Subcutaneous abdominal adipose tissue (tissue), 5 donors: Measurements from ENCODE around the gene ECHS1.

Source experiments
- H3K27ac ChIP-seq: one replicate; pipeline ENCODE4 v1.7.0; 2013; ENCODE audit warnings: low read depth, mild to moderate bottlenecking, inconsistent platforms, low read length, moderate library complexity
- H3K27me3 ChIP-seq, 5 donors: one replicate each; pipeline ENCODE4 v1.7.0; 2013; ENCODE audit warnings: low read length in 5 of 5, inconsistent platforms in 1 of 5; ENCODE audit not compliant: control insufficient read depth in 5 of 5, insufficient read depth in 4 of 5
- H3K36me3 ChIP-seq, 5 donors: one replicate each; pipeline ENCODE4 v1.7.0; 2013; ENCODE audit warnings: low read length in 5 of 5; ENCODE audit not compliant: control insufficient read depth in 5 of 5, insufficient read depth in 5 of 5
- H3K4me1 ChIP-seq, 5 donors: one replicate each; pipeline ENCODE4 v1.7.0; 2013; ENCODE audit warnings: low read length in 5 of 5, mild to moderate bottlenecking in 3 of 5, moderate library complexity in 1 of 5; ENCODE audit not compliant: control insufficient read depth in 5 of 5, insufficient read depth in 5 of 5
- H3K4me3 ChIP-seq, 5 donors: one replicate each; pipeline ENCODE4 v1.7.0; 2013; ENCODE audit warnings: low read length in 5 of 5, low read depth in 1 of 5
- H3K9ac ChIP-seq, 5 donors: one replicate each; pipeline ENCODE4 v1.7.0; 2013; ENCODE audit warnings: low read length in 5 of 5, mild to moderate bottlenecking in 4 of 5, moderate library complexity in 3 of 5
- H3K9me3 ChIP-seq, 5 donors: one replicate each; pipeline ENCODE4 v1.7.0; 2013; ENCODE audit warnings: low read length in 5 of 5; ENCODE audit not compliant: control insufficient read depth in 5 of 5
- donor health status: healthy.
- donor health status: healthy.
- donor health status: healthy.
- donor health status: healthy.
- donor health status: healthy.

The ECHS1 gene

GRCh38 chr10:133347710-133348517 lies 25.2 kb downstream of the ECHS1 start:
- Histone ChIP-seq H3K9me3 (no peaks in the 10 kb centered on the region), H3K9ac (no peak overlapping the region), H3K27me3 (peaks cover 11 to 54% (median 40%) of the 10 kb centered on the region in 5 donors), H3K4me1 (peaks cover 0 to 14% (median 4%) of the 10 kb centered on the region in 5 donors), H3K36me3 (no peaks in the 10 kb centered on the region), H3K4me3 (no peak overlapping the region), H3K27ac (no peak overlapping the region)

GRCh38 chr10:133346413-133346812 lies 26.7 kb downstream of the ECHS1 start:
- no peaks in the 10 kb centered on the region for H3K9me3 ChIP-seq
- H3K27me3 ChIP-seq, result peaks cover 11 to 62% (median 38%) of the 10 kb centered on the region in 5 donors
- H3K4me3 ChIP-seq, result no peak overlapping the region
- no peak overlapping the region for H3K27ac ChIP-seq
- peaks cover 0 to 14% (median 4%) of the 10 kb centered on the region in 5 donors for H3K4me1 ChIP-seq
- H3K36me3 ChIP-seq, result no peaks in the 10 kb centered on the region
- no peak overlapping the region for H3K9ac ChIP-seq

- Histone ChIP-seq H3K9ac (no peak overlapping the region), H3K4me1 (peaks cover 0 to 6% (median 3%) of the 10 kb centered on the region in 5 donors), H3K4me3 (no peak overlapping the region), H3K27ac (no peak overlapping the region), H3K9me3 (no peaks in the 10 kb centered on the region), H3K36me3 (no peaks in the 10 kb centered on the region), H3K27me3 (peaks cover 5 to 60% (median 31%) of the 10 kb centered on the region in 5 donors)
Measured at GRCh38 chr10:133344236-133344635, 28.9 kb downstream of the ECHS1 start.

GRCh38 chr10:133343558-133343957 lies 29.6 kb downstream of the ECHS1 start:
- Histone ChIP-seq H3K4me1 (peaks cover 0 to 6% (median 3%) of the 10 kb centered on the region in 5 donors), H3K27ac (no peak overlapping the region), H3K4me3 (no peak overlapping the region), H3K9me3 (no peaks in the 10 kb centered on the region), H3K36me3 (no peaks in the 10 kb centered on the region), H3K9ac (no peak overlapping the region), H3K27me3 (peaks cover 5 to 62% (median 34%) of the 10 kb centered on the region in 5 donors)

GRCh38 chr10:133342942-133343341 lies 30.2 kb downstream of the ECHS1 start:
- Histone ChIP-seq H3K36me3 (no peaks in the 10 kb centered on the region), H3K27me3 (peaks cover 5 to 65% (median 38%) of the 10 kb centered on the region in 5 donors), H3K4me3 (no peak overlapping the region), H3K9me3 (no peaks in the 10 kb centered on the region), H3K4me1 (peaks cover 0 to 6% (median 3%) of the 10 kb centered on the region in 5 donors), H3K9ac (no peak overlapping the region), H3K27ac (no peak overlapping the region)

GRCh38 chr10:133341983-133342382 lies 31.2 kb downstream of the ECHS1 start:
- H3K4me1 ChIP-seq, result peaks cover 0 to 2% (median under 1%) of the 10 kb centered on the region in 5 donors
- no peaks in the 10 kb centered on the region for H3K36me3 ChIP-seq
- H3K9ac ChIP-seq, result no peak overlapping the region
- no peak overlapping the region for H3K4me3 ChIP-seq
- peaks cover 11 to 66% (median 45%) of the 10 kb centered on the region in 5 donors for H3K27me3 ChIP-seq
- no peaks in the 10 kb centered on the region for H3K9me3 ChIP-seq
- no peak overlapping the region for H3K27ac ChIP-seq

- H3K4me1 ChIP-seq, result peaks cover 0 to 22% (median 13%) of the 10 kb centered on the region in 5 donors
- H3K9ac ChIP-seq, result no peak overlapping the region
- no peaks in the 10 kb centered on the region for H3K36me3 ChIP-seq
- H3K27me3 ChIP-seq, result peaks cover 21 to 71% (median 55%) of the 10 kb centered on the region in 5 donors
- no peaks in the 10 kb centered on the region for H3K9me3 ChIP-seq
- H3K4me3 ChIP-seq, result no peak overlapping the region
- H3K27ac ChIP-seq, result no peak overlapping the region
Measured at GRCh38 chr10:133339708-133340380, 33.3 kb downstream of the ECHS1 start.

- no peak overlapping the region for H3K9ac ChIP-seq
- peaks cover 26 to 73% (median 56%) of the 10 kb centered on the region in 5 donors for H3K27me3 ChIP-seq
- no peak overlapping the region for H3K4me3 ChIP-seq
- H3K36me3 ChIP-seq, result no peaks in the 10 kb centered on the region
- H3K27ac ChIP-seq, result no peak overlapping the region
- no peaks in the 10 kb centered on the region for H3K9me3 ChIP-seq
- H3K4me1 ChIP-seq, result peaks cover 0 to 25% (median 13%) of the 10 kb centered on the region in 5 donors
Measured at GRCh38 chr10:133338080-133339071, 34.8 kb downstream of the ECHS1 start.

GRCh38 chr10:133337370-133337725 lies 35.8 kb downstream of the ECHS1 start:
- no peak overlapping the region for H3K9ac ChIP-seq
- no peaks in the 10 kb centered on the region for H3K9me3 ChIP-seq
- no peak overlapping the region for H3K4me3 ChIP-seq
- peaks cover 0 to 25% (median 13%) of the 10 kb centered on the region in 5 donors for H3K4me1 ChIP-seq
- H3K27ac ChIP-seq, result no peak overlapping the region
- H3K27me3 ChIP-seq, result peaks cover 27 to 74% (median 51%) of the 10 kb centered on the region in 5 donors
- no peaks in the 10 kb centered on the region for H3K36me3 ChIP-seq
